ENCODE measurements around the gene HOXB1. TPM values are rescaled to one million over a fixed set of nuclear protein-coding genes. Genes with fewer than 3 reads are reported as not detected.
"Not testable (repeated sequence)": the region's sequence is repeated elsewhere in the genome, so short reads cannot be mapped to it uniquely, and the experiment has no call there.

The HOXB1 gene
- polyA plus RNA-seq, 1 donor from 2014 or later = not detected

GRCh38 chr17:48544349-48545021, 13.7 kb upstream of the HOXB1 start:
- Mint-ChIP-seq H3K4me3 (peak overlapping the region; percentile 66 to 91 (median 72)), H3K27ac (peak overlapping the region in 2 of 3 donors; percentile 8 to 94), H3K27me3 (peaks cover 53% of the 10 kb centered on the region), H3K9me3 (no peaks in the 10 kb centered on the region), H3K4me1 (peaks cover 11 to 15% (median 12%) of the 10 kb centered on the region in 3 donors), H3K36me3 (no peaks in the 10 kb centered on the region)

GRCh38 chr17:48543854-48544348, 13.1 kb upstream of the HOXB1 start:
- Mint-ChIP-seq H3K27ac (peak overlapping the region in 2 of 3 donors; percentile 8 to 94), H3K36me3 (no peaks in the 10 kb centered on the region), H3K27me3 (peaks cover 54% of the 10 kb centered on the region), H3K4me3 (peak overlapping the region; percentile 69 to 91 (median 80)), H3K9me3 (no peaks in the 10 kb centered on the region), H3K4me1 (peaks cover 11 to 15% (median 12%) of the 10 kb centered on the region in 3 donors)

- Mint-ChIP-seq H3K27ac (peak overlapping the region; percentile 88 to 94 (median 89)), H3K27me3 (peaks cover 54% of the 10 kb centered on the region), H3K9me3 (no peaks in the 10 kb centered on the region), H3K4me1 (peaks cover 11 to 15% (median 12%) of the 10 kb centered on the region in 3 donors), H3K4me3 (peak overlapping the region; percentile 78 to 94 (median 86)), H3K36me3 (no peaks in the 10 kb centered on the region)
Measured at GRCh38 chr17:48543107-48543853, 12.5 kb upstream of the HOXB1 start.

GRCh38 chr17:48542698-48543106, 11.9 kb upstream of the HOXB1 start:
- no peaks in the 10 kb centered on the region for H3K36me3 Mint-ChIP-seq
- peak overlapping the region; percentile 78 to 94 (median 86) for H3K4me3 Mint-ChIP-seq
- no peaks in the 10 kb centered on the region for H3K9me3 Mint-ChIP-seq
- H3K27ac Mint-ChIP-seq = peak overlapping the region in 2 of 3 donors; percentile 88 to 89
- H3K27me3 Mint-ChIP-seq = peaks cover 54% of the 10 kb centered on the region
- H3K4me1 Mint-ChIP-seq = peaks cover 10 to 15% (median 12%) of the 10 kb centered on the region in 3 donors

GRCh38 chr17:48542114-48542656, 11.4 kb upstream of the HOXB1 start:
- H3K36me3 Mint-ChIP-seq = no peaks in the 10 kb centered on the region
- H3K27me3 Mint-ChIP-seq = peaks cover 53% of the 10 kb centered on the region
- H3K27ac Mint-ChIP-seq = peak overlapping the region in 2 of 3 donors; percentile 73 to 89
- H3K4me3 Mint-ChIP-seq = peak overlapping the region; percentile 70 to 91 (median 86)
- H3K9me3 Mint-ChIP-seq = no peaks in the 10 kb centered on the region
- peaks cover 9 to 15% (median 12%) of the 10 kb centered on the region in 3 donors for H3K4me1 Mint-ChIP-seq

GRCh38 chr17:48541577-48542113, 10.8 kb upstream of the HOXB1 start:
- H3K4me1 Mint-ChIP-seq = peaks cover 9 to 15% (median 12%) of the 10 kb centered on the region in 3 donors
- peak overlapping the region; percentile 70 to 91 (median 86) for H3K4me3 Mint-ChIP-seq
- H3K36me3 Mint-ChIP-seq = no peaks in the 10 kb centered on the region
- peaks cover 54% of the 10 kb centered on the region for H3K27me3 Mint-ChIP-seq
- H3K9me3 Mint-ChIP-seq = no peaks in the 10 kb centered on the region
- peak overlapping the region in 1 of 3 donors; percentile 84 for H3K27ac Mint-ChIP-seq

- Mint-ChIP-seq H3K4me3 (peak overlapping the region; percentile 70 to 91 (median 82)), H3K4me1 (peaks cover 9 to 15% (median 12%) of the 10 kb centered on the region in 3 donors), H3K9me3 (no peaks in the 10 kb centered on the region), H3K36me3 (no peaks in the 10 kb centered on the region), H3K27ac (peak overlapping the region in 1 of 3 donors; percentile 84), H3K27me3 (peaks cover 53% of the 10 kb centered on the region)
Measured at GRCh38 chr17:48541036-48541576, 10.3 kb upstream of the HOXB1 start.

GRCh38 chr17:48540213-48540612, 9.4 kb upstream of the HOXB1 start:
- H3K9me3 Mint-ChIP-seq = no peaks in the 10 kb centered on the region
- no peaks in the 10 kb centered on the region for H3K36me3 Mint-ChIP-seq
- H3K4me1 Mint-ChIP-seq = peaks cover 9 to 15% (median 12%) of the 10 kb centered on the region in 3 donors
- H3K27me3 Mint-ChIP-seq = peaks cover 45% of the 10 kb centered on the region
- no peak overlapping the region for H3K4me3 Mint-ChIP-seq
- no peak overlapping the region for H3K27ac Mint-ChIP-seq

GRCh38 chr17:48539177-48539576, 8.4 kb upstream of the HOXB1 start:
- Mint-ChIP-seq H3K9me3 (no peaks in the 10 kb centered on the region), H3K27me3 (peaks cover 40% of the 10 kb centered on the region), H3K4me1 (peaks cover 7 to 14% (median 12%) of the 10 kb centered on the region in 3 donors), H3K4me3 (no peak overlapping the region), H3K27ac (no peak overlapping the region), H3K36me3 (no peaks in the 10 kb centered on the region)

- H3K9me3 Mint-ChIP-seq = no peaks in the 10 kb centered on the region
- H3K36me3 Mint-ChIP-seq = no peaks in the 10 kb centered on the region
- peaks cover 32% of the 10 kb centered on the region for H3K27me3 Mint-ChIP-seq
- no peak overlapping the region for H3K27ac Mint-ChIP-seq
- no peak overlapping the region for H3K4me3 Mint-ChIP-seq
- peaks cover 0 to 5% (median 3%) of the 10 kb centered on the region in 3 donors for H3K4me1 Mint-ChIP-seq
Measured at GRCh38 chr17:48537316-48537715, 6.5 kb upstream of the HOXB1 start.

GRCh38 chr17:48535793-48536559, 5.2 kb upstream of the HOXB1 start:
- not testable (repeated sequence) for H3K4me1 Mint-ChIP-seq, H3K4me3 Mint-ChIP-seq, H3K9me3 Mint-ChIP-seq, H3K36me3 Mint-ChIP-seq, H3K27ac Mint-ChIP-seq
- peaks cover 21% of the 10 kb centered on the region for H3K27me3 Mint-ChIP-seq

GRCh38 chr17:48532261-48532660, 1.4 kb upstream of the HOXB1 start:
- Mint-ChIP-seq H3K36me3 (no peaks in the 10 kb centered on the region), H3K27ac (no peak overlapping the region), H3K4me1 (peaks cover 0 to 2% (median 0%) of the 10 kb centered on the region in 3 donors), H3K4me3 (no peak overlapping the region), H3K9me3 (no peaks in the 10 kb centered on the region), H3K27me3 (peaks cover 22% of the 10 kb centered on the region)

- Mint-ChIP-seq H3K4me1 (peaks cover 0 to 2% (median 0%) of the 10 kb centered on the region in 3 donors), H3K27ac (peak overlapping the region in 1 of 3 donors; percentile 16), H3K36me3 (no peaks in the 10 kb centered on the region), H3K4me3 (no peak overlapping the region), H3K9me3 (no peaks in the 10 kb centered on the region), H3K27me3 (peaks cover 31% of the 10 kb centered on the region)
Measured at GRCh38 chr17:48530208-48530886, 464 bp downstream of the HOXB1 start.

- Mint-ChIP-seq H3K4me1 (peaks cover 0 to 2% (median 0%) of the 10 kb centered on the region in 3 donors), H3K27ac (peak overlapping the region in 1 of 3 donors; percentile 16), H3K27me3 (peaks cover 32% of the 10 kb centered on the region), H3K9me3 (no peaks in the 10 kb centered on the region), H3K4me3 (no peak overlapping the region), H3K36me3 (no peaks in the 10 kb centered on the region)
Measured at GRCh38 chr17:48529683-48530009, 1.2 kb downstream of the HOXB1 start.

Measured in IgD-negative memory B cell (primary cell).